Neuronal stem cell (in vitro differentiated cells): Measurements from ENCODE around the gene IGDCC3.

Experiments
- DNase-seq: peaks from one replicate; pipeline ENCODE4 v3.0.0-alpha.2; 2013; ENCODE audit warnings: low spot score
- H2AFZ ChIP-seq: one replicate; pipeline ENCODE4 v1.6.1; 2013; ENCODE audit warnings: mild to moderate bottlenecking, low read length, inconsistent platforms
- H2AK5ac ChIP-seq: 2 replicates; pipeline ENCODE4 v1.6.1; 2013; ENCODE audit warnings: low read depth, mild to moderate bottlenecking, inconsistent platforms, low read length, moderate library complexity, mixed read lengths
- H2BK120ac ChIP-seq: 2 replicates; pipeline ENCODE4 v1.6.1; 2013; ENCODE audit warnings: low read depth, mild to moderate bottlenecking, inconsistent platforms, low read length, moderate library complexity, mixed read lengths
- H2BK12ac ChIP-seq: one replicate; pipeline ENCODE4 v1.6.1; 2013; ENCODE audit warnings: low read length, inconsistent platforms
- H2BK15ac ChIP-seq: 2 replicates; pipeline ENCODE4 v1.6.1; 2013; ENCODE audit warnings: mild to moderate bottlenecking, low read length, inconsistent platforms, mixed read lengths
- H2BK5ac ChIP-seq: one replicate; pipeline ENCODE4 v1.6.1; 2013; ENCODE audit warnings: inconsistent platforms, mild to moderate bottlenecking, low read length, moderate library complexity
- H3K14ac ChIP-seq: one replicate; pipeline ENCODE4 v1.6.1; 2013; ENCODE audit warnings: low read length, inconsistent platforms
- H3K18ac ChIP-seq: 2 replicates; pipeline ENCODE4 v1.6.1; 2013; ENCODE audit warnings: low read length, inconsistent platforms
- H3K23ac ChIP-seq: 2 replicates; pipeline ENCODE4 v1.6.1; 2013; ENCODE audit warnings: low read depth, mild to moderate bottlenecking, mixed read lengths, low read length, inconsistent platforms; ENCODE audit not compliant: poor library complexity
- H3K27ac ChIP-seq: replicated peaks from 3 replicates; pipeline ENCODE4 v1.5.1; 2013; ENCODE audit warnings: low read length, inconsistent platforms
- H3K27me3 ChIP-seq, 3 experiments: 2 replicates each; pipeline ENCODE4 v1.6.1; 2013; ENCODE audit warnings: low read length in 3 of 3, mild to moderate bottlenecking in 2 of 3, inconsistent platforms in 1 of 3, low read depth in 1 of 3, mixed read lengths in 1 of 3, moderate library complexity in 1 of 3; ENCODE audit not compliant: control insufficient read depth in 3 of 3, insufficient read depth in 3 of 3
- H3K36me3 ChIP-seq, 2 donors: replicated peaks in 1 of 2; 2 replicates each; pipeline ENCODE4 v1.6.1; 2013; ENCODE audit warnings: low read length in 2 of 2; ENCODE audit not compliant: control insufficient read depth in 2 of 2, insufficient read depth in 2 of 2
- H3K4ac ChIP-seq: 2 replicates; pipeline ENCODE4 v1.6.1; 2013; ENCODE audit warnings: inconsistent platforms, mild to moderate bottlenecking, low read length, moderate library complexity
- H3K4me1 ChIP-seq, 2 donors: 1 replicate in 1 of 2; 2 replicates in 1 of 2; pipeline ENCODE4 v1.6.1; 2013; ENCODE audit warnings: low read length in 2 of 2, low read depth in 1 of 2; ENCODE audit not compliant: control insufficient read depth in 2 of 2, insufficient read depth in 1 of 2
- H3K4me2 ChIP-seq: one replicate; pipeline ENCODE4 v1.6.1; 2013; ENCODE audit warnings: mild to moderate bottlenecking, low read length, inconsistent platforms; ENCODE audit not compliant: insufficient read depth, poor library complexity, severe bottlenecking
- H3K4me3 ChIP-seq, 2 donors: 2 replicates each; pipeline ENCODE4 v1.5.1; 2013; ENCODE audit warnings: low read length in 2 of 2, mild to moderate bottlenecking in 2 of 2, inconsistent platforms in 1 of 2, moderate library complexity in 1 of 2
- H3K79me1 ChIP-seq: one replicate; pipeline ENCODE4 v1.6.1; 2013; ENCODE audit warnings: low read depth, mild to moderate bottlenecking, inconsistent platforms, low read length, moderate library complexity
- H3K9ac ChIP-seq: one replicate; pipeline ENCODE4 v1.6.1; 2013; ENCODE audit warnings: mild to moderate bottlenecking, low read depth, low read length, inconsistent platforms; ENCODE audit not compliant: poor library complexity
- H3K9me3 ChIP-seq, 2 donors: replicated peaks in 1 of 2; 2 replicates each; pipeline versions ENCODE3 to v1.6.1; 2013; ENCODE audit warnings: low read length in 2 of 2, mild to moderate bottlenecking in 2 of 2, inconsistent platforms in 1 of 2, low read depth in 1 of 2, mixed read lengths in 1 of 2, moderate library complexity in 1 of 2; ENCODE audit not compliant: control insufficient read depth in 2 of 2, insufficient read depth in 1 of 2
- H4K8ac ChIP-seq: one replicate; pipeline ENCODE4 v1.6.1; 2013; ENCODE audit warnings: low read depth, mild to moderate bottlenecking, inconsistent platforms, low read length, moderate library complexity
- H4K91ac ChIP-seq: one replicate; pipeline ENCODE4 v1.6.1; 2013; ENCODE audit warnings: low read length, low read depth, mild to moderate bottlenecking, inconsistent platforms; ENCODE audit not compliant: poor library complexity
- WGBS, 2 donors: extraction: QIAGEN DNeasy Blood & Tissue Kit; methylation state at CpG; one replicate each; pipeline ENCODE4 v1.1.7; 2013; ENCODE audit warnings: missing lambda C conversion rate in 2 of 2, mixed read lengths in 1 of 2; ENCODE audit not compliant: insufficient read length in 2 of 2, insufficient replicate concordance in 1 of 2; ENCODE audit errors: extremely low coverage in 2 of 2; 5-methylcytosine and 5-hydroxymethylcytosine counted together

The IGDCC3 gene

GRCh38 chr15:65333148-65333820, 44.5 kb downstream of the IGDCC3 start:
- peak overlapping the region; percentile 79 for H2BK15ac ChIP-seq
- no peak overlapping the region for H3K4ac ChIP-seq
- H4K8ac ChIP-seq, result no peak overlapping the region
- peaks cover 4% of the 10 kb centered on the region for H3K79me1 ChIP-seq
- peak overlapping the region; percentile 88 for H3K18ac ChIP-seq
- H3K36me3 ChIP-seq, result peaks cover 25 to 66% of the 10 kb centered on the region in 2 donors
- peak overlapping the region; percentile 51 for H2AK5ac ChIP-seq
- no peak overlapping the region for H3K4me3 ChIP-seq
- no peak overlapping the region for H3K9ac ChIP-seq
- peak overlapping the region; percentile 7 for H2BK5ac ChIP-seq
- WGBS, 2 donors, result no CpG with 5 or more reads among the region's 16 CpGs
- no peak overlapping the region for H3K4me2 ChIP-seq
- H2BK120ac ChIP-seq, result peak overlapping the region; percentile 12
- peaks cover 0 to 2% (median 0%) of the 10 kb centered on the region in 3 experiments for H3K27me3 ChIP-seq
- no peak overlapping the region for H3K14ac ChIP-seq
- H3K4me1 ChIP-seq, result peaks cover 51 to 56% of the 10 kb centered on the region in 2 donors
- peak overlapping the region; percentile 53 for H3K27ac ChIP-seq
- no peak overlapping the region for H2AFZ ChIP-seq
- peak overlapping the region; percentile 8 for H3K23ac ChIP-seq
- no peaks in the 10 kb centered on the region for H3K9me3 ChIP-seq
- peak overlapping the region; percentile 16 for H4K91ac ChIP-seq
- no peak for DNase-seq
- peak overlapping the region; percentile 35 for H2BK12ac ChIP-seq

- Histone ChIP-seq H3K4me1 (peaks cover 45 to 50% of the 10 kb centered on the region in 2 donors), H2AFZ (no peak overlapping the region)
- no CpG with 5 or more reads among the region's 31 CpGs for WGBS, 2 donors
These were observed 45.2 kb downstream of the IGDCC3 start for GRCh38 chr15:65332391-65333147.

GRCh38 chr15:65331811-65332210, 46.0 kb downstream of the IGDCC3 start:
- Histone ChIP-seq H3K4me3 (no peak overlapping the region), H3K4me1 (peaks cover 37 to 44% of the 10 kb centered on the region in 2 donors), H3K27me3 (peaks cover 0 to 2% (median 0%) of the 10 kb centered on the region in 3 experiments), H4K91ac (peak overlapping the region; percentile 69), H2BK120ac (no peak overlapping the region), H3K18ac (peak overlapping the region; percentile 60), H3K36me3 (peaks cover 25 to 79% of the 10 kb centered on the region in 2 donors), H2BK15ac (peak overlapping the region; percentile 77), H4K8ac (no peak overlapping the region), H3K4me2 (no peak overlapping the region), H2AK5ac (peak overlapping the region; percentile 42), H3K4ac (peak overlapping the region; percentile 54), H3K79me1 (peaks cover 4% of the 10 kb centered on the region), H2BK5ac (no peak overlapping the region), H2BK12ac (peak overlapping the region; percentile 97), H3K27ac (no peak overlapping the region), H3K9ac (no peak overlapping the region), H2AFZ (no peak overlapping the region), H3K14ac (no peak overlapping the region), H3K23ac (peak overlapping the region; percentile 94), H3K9me3 (no peaks in the 10 kb centered on the region)
- WGBS, 2 donors, result no CpG with 5 or more reads among the region's 7 CpGs
- no peak for DNase-seq

More at GRCh38 chr15:65332391-65333147, 45.2 kb downstream of the IGDCC3 start:
- Histone ChIP-seq H3K23ac (no peak overlapping the region), H3K79me1 (peaks cover 4% of the 10 kb centered on the region), H2BK12ac (peak overlapping the region; percentile 35), H3K27ac (no peak overlapping the region), H2BK15ac (peak overlapping the region; percentile 79), H3K9me3 (no peaks in the 10 kb centered on the region), H3K4ac (no peak overlapping the region), H3K27me3 (peaks cover 0 to 2% (median 0%) of the 10 kb centered on the region in 3 experiments), H2BK5ac (peak overlapping the region; percentile 7), H3K18ac (peak overlapping the region; percentile 88), H4K8ac (no peak overlapping the region), H3K36me3 (peaks cover 25 to 73% of the 10 kb centered on the region in 2 donors), H4K91ac (no peak overlapping the region), H3K4me3 (no peak overlapping the region), H3K4me2 (no peak overlapping the region), H2BK120ac (peak overlapping the region; percentile 12), H3K9ac (no peak overlapping the region), H3K14ac (no peak overlapping the region), H2AK5ac (peak overlapping the region; percentile 51)
- no peak for DNase-seq
